Activated CD4-positive, CD25-positive, alpha-beta regulatory T cell treated with anti-CD3 and anti-CD28 coated beads, Interleukin-2, amount 50 U/mL, for 16 hours (primary cell): ENCODE results near the gene ANP32A.

Source experiments
- DNase-seq: peaks from one replicate; pipeline ENCODE4 v3.0.0-alpha.2; 2020; ENCODE audit warnings: low read depth, low spot score

The ANP32A gene

DNA sequence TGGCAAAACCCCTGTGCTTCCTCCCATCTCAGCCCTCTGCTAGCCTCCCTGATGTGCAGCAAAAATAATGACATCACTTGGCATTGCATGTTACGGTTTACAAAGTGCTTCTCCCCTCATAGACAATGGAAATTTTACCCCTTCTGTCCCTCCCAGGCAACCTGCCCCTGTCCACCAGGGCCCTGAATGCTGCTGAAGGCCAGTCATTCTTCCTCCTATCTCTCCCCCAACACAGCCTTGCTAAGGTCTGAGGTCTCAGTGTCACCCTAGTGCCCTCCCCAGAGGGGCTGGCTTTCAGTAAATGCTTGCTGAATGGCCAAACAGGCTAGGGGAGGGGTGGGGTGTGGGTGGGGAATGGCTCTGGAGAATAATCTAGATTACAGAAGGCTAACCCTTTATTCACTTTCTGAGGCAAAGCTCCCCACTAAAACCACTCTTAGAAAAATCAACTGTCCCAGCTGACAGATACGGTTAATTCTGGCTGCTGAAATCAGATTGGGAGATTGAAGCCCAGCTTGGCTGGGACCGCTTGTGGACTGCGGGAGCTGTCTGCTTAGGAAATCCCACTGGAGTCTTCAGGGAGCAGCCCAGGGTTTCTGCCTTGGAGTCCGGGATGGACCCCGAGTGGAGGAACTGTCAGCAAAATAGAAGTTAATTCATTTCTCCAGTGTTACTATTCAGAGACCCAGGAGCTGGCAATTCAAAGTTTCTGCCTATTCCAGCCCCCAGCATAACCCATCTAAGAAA is 22.9 kb downstream of the ANP32A start:
- no peak for DNase-seq

DNA sequence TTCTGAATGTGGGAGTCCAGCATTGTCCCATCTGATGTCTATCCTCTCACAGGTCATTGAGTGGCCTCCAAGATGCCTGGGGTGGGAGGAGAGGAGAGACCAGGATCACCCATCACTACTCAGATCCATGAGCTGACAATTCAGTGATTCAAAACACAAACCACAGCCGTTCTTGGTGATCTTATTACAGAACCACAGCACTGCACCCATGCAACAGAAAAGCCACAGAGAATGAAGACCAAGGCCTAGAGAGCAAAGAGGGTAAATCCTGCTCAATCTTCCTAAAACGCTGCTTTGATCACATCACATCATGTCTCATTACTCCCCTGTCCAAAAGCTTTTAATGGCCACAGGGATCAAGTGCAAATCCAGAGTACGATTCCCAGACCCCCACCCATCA is 23.5 kb downstream of the ANP32A start:
- DNase-seq, result no peak

DNA sequence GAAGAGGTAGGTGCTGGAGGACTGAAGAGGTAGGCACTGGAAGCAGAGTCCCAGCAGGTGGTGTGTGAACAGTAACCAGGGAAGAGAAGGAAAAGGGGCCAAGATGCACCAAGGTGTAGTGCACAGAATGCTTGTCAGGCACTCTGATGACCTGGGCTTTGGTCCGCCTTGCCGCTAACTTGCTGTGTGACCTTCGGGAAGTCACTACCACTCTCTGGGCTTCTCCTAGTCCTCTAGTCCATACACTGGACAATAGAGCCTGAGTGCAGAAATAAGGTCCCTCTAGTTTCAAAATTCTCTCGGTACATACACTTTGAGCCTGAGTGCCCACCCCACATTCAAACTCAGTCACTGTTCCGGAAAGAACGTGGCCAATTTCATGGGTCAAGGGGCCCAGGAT is 24.1 kb downstream of the ANP32A start:
- DNase-seq, result no peak

DNA sequence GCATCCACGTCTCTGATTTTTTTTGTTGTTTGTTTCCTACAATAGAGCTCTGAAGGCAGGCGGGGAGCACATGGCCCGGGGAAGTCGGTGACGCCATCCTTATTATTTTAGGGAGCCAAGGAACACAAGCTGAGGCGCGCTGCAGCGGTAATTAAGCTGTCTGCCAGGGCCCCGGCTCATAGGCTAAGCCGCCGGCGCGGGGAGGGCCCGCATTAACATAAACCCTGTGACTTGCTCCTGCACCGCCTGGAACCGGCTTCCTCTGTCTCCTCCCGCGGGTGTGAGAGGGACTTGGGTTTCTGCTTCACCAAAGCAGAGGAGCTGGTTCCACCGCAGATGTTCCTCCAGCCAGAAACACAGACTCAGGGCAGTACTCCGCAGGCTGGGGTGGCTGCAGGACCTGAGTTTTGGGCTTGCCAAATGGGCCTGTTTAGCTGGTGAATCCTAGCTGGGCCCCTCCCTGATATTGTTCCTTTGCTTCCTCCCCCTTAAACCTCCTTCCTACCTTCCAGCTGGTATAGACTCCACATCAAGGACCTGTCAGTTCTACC is 25.3 kb downstream of the ANP32A start:
- no peak for DNase-seq

DNA sequence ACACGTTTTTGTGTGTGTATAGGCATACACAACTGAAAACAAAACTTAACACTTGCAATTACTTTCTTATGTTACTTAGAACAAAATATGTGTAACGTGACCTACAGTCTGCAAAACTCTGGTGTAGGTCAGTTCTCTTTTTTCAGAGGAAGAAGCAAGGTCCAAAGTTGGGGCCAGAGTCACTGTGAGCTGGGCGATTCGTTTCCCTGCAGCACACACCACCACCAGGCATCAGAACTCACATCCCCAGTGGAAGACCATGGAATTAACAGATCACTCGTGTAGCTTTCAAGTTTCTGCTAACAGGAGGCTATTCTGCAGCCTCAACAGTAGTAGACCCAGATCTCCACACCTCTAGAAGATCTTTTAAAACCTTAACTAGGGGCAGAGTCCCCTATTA is 25.8 kb downstream of the ANP32A start:
- no peak for DNase-seq

DNA sequence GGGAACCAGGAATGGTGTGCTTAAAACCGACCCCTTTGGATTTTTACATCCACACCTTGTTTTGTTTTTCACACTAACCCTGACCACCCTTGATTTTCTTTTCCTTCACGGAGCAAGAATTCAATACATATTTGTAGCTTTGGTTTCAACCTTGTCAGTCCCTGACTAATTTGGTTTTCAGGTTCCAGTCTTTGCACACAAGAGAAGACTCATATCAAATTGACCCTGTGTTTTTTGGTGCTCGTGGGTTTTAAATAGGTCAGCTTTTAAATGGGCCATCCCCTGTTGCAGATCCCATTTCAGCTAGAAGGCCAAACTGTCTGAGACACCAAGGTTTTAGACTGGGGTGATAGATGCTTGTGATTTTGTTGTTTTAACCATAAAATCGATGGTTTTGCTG is 26.4 kb downstream of the ANP32A start:
- DNase-seq, result no peak

DNA sequence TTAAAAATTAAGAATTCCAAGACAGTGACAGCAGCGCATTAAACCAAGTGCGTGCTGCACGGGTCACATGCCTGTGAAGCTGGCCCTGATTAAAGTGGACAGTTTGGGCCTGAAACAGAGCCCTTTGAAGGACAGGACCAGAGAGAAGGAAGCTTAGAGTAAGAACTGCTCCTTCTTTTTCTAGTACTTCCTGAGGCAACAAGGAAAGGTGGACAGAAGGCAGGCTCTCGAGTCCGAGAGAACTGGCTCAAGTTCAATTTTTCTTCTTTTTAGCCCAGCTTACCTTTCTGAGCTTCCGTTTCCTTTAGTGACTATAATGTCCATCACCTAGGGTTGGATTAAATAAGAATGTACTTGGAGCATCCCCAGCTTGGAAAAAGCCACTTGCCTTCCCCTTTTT is 26.9 kb downstream of the ANP32A start:
- DNase-seq, result no peak

DNA sequence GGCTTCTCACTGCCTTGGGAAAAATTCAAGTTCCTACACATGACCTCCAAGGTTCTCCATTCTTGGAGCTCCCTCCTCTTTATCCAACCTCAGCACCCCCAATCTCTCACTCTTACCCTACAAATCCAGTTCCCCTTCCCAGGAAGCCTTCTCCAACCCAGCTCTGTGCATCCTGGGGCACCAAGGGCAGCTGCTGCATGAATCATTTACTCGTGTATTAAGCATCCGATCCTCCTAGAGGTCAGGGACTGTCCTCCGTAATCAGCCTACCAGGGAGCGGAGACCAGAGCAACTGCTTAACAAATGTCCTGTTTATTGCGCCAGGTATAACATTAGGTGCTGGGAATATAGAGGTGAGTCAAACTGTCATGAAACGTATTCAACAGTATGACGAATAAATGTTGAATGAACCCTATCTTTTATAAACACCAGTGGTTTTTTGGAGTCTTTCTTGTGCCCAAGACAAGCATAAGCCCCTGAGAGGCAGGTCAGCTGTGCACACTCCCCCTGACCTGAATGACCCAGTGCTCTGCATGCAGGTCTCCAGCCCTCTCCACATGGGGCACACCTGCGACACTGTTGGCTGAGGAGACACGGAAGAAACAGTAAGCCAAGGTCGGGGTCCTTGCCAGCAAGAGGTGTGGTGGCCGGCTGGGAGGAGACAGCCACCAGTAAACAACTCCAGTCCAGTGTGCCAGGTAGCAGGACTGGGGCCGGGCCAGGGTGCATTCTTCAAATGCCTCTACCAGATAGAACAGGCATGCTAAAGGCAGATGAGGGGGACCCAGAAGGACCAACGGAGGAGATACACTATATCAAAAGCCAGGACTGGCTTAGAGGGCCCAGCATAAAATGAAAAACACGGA is 27.6 kb downstream of the ANP32A start:
- DNase-seq, result no peak

DNA sequence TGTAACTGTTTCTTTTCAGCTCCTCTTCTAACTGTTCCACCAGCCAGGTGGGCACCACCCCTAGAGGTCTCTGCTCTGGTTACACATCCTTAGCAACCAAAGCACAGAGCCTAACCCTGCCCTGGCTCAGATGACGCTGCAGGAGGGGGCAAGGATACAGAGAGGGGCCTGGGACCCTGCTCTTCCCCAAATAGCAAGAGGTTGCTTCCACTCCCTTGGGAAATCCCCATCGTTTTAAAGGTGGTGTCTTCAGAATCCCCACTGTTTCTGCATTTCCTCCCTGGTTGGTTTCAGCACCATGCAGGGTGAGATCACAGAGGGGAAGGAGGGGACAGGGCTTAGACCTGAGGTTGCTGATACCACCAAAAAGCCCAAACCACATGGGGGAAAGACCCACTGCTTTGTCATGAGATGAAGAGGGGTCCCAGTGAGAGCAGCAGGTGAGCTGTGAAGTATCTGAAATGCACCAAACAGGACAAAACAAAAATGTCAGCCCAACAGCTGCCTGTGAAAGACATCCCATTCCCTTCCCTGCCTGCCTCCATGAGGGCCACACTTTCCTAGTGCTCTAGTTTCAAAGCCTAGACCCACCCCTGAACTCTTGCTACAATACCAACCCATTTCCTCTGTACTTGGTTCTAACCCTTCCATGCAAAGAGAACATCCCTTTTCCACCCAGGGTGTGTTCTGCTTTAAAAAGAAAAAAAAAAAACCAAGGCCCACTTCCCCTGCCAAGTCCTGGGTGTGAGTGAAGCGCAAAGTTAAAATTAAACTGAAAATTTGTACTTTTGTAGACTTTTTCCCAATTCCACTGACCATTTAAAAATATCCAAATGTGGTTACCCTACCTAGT is 29.0 kb downstream of the ANP32A start:
- no peak for DNase-seq

DNA sequence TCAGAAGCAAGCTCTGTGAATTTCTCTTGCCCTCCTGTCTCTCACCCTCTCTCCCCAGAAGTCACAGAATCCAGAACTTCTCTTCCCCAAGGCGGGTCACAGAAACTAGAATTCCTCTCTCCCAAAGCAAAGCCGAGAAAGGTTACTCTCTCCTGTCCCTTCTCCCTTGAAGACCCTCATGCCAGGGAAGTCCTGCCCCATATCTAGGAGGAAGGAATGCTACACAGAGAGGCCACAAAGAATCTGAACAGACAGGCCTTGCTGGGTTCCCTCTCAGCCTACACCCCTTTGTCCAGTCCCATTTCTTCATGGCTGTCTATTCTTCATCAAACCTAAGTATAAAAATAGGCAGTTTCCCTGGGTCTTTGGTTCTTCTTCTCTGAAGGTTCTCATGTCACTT is 29.8 kb downstream of the ANP32A start:
- DNase-seq, result no peak

DNA sequence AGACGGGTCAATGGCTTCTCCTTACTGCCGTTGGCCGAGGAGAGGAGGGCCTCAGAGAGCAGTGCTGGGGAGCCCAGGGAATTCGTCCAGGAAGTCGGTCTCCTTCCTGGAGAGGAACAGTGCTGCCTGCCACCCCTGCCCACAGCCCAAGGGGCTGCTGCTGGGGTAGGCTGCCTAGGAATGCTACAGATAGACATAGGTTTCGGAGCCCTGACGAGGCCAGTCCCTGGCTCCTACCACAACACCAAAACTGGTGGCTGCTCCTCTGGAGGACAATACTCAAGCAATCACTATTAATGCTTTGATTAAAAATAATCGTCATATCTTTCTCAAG is 30.5 kb downstream of the ANP32A start:
- DNase-seq, result no peak

DNA sequence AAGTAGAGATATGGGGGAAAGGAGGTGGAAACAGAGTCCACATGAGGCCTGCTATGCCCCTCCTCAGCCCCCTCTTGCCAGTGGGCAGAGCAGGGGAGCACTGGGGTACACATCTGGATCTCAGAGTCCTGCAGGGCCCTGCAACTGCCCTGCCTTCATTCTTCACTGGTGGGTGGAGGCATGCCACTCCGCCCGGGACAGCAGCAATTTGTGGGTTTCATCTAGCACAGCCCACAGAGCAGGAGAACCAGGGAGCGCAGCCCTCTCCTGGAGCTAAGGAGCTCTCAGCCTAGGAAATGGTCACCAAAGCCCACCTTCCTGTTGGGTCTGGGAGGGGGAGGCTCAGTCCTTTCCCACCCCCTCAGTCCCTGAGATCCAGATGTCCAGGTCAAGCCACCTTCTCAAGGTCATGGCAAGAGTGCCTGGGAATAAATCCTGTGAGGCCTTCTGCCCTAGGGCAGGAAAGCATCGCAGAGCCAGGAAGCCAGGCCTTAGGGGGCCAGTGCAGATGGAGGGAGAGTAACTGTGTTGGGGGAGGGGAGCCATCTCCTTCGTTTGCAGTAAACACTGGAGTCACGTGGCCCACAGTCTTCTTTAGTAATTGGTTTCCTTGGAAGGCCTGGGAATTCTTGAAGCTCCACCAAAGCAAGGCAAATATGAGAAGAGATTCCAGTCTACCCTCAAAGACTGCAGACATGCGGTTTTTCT is 31.0 kb downstream of the ANP32A start:
- DNase-seq, result no peak

DNA sequence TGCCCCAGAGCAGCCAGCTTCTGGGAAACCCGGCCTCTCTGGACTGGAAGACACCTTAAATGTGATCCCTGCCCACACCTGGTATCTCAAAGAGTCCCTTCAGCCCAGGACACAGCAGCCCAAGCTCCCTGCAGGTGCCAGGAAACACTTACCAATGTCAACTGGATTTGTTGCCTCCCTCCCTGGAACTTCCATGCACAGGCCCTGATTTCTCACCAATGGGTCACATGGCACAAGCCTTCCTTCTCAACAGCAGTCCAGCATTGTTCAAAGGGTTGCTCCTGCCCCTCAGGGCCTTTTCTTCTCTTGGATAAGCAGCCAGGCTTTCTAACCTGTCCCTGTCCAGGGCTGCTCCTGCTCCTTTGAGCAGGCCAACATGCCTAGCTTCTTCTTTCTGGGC is 31.6 kb downstream of the ANP32A start:
- DNase-seq, result no peak

DNA sequence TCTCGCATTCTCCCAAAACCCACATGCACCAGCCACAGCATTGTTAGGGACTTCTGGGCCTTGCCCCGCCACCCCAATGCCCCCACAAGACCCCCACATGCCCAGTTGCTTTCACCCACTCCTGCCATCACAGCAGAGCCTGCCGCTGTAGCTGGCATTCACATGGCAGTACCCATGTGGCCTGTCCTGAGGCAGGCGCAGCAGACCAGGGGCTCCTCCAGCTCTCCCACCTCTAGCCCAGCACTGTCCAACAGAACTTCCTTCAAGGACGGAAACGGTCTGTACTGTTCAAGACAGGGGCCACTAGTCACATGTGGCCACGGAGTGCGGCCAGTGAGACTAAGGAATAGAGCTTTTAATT is 32.5 kb downstream of the ANP32A start:
- DNase-seq, result no peak

DNA sequence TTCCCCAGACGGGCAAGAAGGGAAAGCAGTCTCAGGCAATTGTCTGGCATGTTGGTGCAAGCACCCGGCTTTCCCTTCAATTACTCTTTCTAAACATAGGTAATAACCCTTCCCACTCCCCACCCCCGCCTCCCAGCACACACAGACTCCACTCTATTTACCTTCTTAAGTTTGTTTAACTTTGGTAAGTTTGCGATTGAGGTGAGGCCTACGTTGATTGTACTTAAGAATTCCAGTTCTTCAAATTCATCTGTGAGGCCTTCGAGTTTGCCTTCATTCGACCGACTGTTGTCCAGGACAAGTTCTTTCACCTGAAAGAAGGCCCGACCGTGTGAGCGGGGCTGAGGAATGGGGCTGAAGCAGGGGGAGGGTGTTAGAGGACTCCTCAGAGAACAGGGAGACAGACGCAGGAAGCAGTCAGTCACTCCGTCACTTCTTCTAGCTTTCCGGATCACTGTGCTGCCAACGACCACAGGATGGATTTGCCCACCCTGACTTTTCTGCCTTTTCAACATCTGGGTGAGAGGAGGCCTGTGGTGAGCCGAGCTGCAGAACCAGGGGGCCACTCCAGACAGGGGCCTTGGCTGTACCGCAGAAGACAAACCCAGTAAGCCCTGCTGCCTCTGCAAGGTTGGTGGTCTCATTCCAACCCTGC is 33.0 kb downstream of the ANP32A start:
- no peak for DNase-seq

DNA sequence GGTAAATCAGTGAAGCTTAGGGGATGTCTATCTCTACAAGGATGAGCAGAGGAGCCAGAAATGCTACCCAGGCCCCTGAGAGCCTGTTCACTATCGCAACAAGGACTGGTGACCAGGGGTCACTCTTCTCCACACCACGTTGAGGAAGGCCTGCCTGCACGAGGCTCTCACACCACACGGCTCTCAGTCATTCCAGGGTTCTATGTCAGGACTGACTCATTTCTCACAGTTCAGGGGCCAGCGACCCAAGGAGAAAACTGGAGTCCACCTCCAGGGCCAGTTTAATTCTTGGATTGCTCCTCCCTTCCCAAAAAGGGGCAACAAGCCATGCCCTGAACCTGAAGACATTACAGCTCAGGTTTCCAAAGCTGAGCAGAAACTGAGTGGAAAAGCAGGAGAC is 33.9 kb downstream of the ANP32A start:
- no peak for DNase-seq

DNA sequence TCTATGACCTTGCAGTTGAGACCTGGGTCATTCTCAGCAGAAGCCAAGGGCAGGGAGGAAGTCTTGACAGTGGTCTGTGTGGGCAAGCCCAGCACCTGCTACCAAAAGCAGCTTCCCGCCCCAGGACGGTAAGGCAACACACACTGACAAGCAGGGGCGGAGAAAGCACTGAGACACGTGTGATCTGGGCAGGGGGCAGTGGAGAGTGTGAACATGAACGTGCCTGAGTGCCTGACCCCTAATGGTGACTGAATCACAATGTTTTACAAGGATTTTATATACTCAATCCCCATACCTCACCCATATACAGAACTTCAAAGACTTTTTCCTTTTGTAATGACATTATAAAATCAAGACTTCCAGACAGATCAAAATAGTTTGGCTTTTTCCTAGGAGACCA is 35.2 kb downstream of the ANP32A start:
- no peak for DNase-seq

DNA sequence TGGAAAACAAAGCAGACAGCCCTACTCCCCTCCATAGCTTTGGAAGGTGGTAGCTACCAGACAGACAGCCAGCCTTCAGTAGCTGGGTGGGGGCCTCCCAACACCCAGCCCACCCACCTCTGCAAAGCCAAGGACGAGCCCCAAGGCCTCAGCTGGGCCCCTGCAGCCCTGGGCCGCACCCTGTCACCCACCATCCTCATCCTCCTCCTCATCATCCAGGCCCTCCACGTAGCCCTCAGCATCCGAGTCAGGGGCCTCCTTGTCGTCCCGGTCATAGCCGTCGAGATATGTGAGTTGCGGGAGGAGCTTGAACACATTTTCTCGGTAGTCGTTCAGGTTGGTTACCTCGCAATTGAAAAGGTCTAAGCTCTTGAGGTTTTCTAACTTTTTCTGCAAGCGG is 36.5 kb downstream of the ANP32A start:
- DNase-seq, result no peak

DNA sequence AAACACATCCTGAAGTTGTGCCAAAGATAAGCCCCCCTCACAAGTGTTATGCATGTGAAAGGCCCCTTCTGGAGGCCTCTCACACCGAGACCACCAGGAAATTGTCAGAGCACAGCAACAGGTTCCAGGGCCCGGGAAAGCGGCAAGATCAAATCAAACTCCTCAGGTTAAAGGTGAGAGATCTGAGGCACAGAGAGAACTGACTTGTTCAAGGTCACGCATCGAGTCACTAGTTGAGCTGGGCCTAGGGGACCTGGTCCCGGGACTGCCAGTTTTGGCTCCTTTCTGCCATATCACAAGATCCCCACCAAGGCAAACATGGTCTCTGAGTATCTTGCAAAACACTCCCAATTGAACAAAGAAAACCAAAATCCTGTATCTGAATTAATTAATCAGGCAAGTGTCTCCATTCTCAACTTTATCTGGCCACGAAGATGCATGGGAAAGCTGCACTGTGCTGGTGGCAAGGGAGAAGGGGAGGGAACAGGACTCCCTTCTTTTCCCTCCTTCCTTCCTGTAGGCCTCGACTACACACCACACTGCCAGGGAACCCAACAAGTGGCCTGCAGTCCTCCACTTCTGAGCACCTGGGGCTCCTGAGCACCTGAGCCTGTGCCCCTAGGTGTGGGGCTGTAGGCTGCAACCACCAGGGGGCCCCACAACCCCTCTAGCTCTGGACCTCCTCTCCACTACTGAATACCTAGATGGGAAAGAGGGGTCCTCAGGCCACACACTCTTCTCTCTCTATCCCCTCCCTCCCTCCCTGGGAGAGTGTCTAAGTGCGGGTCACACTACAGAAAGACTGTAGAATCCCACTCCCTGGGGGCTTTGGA is 37.3 kb downstream of the ANP32A start:
- peak; percentile 30 for DNase-seq

DNA sequence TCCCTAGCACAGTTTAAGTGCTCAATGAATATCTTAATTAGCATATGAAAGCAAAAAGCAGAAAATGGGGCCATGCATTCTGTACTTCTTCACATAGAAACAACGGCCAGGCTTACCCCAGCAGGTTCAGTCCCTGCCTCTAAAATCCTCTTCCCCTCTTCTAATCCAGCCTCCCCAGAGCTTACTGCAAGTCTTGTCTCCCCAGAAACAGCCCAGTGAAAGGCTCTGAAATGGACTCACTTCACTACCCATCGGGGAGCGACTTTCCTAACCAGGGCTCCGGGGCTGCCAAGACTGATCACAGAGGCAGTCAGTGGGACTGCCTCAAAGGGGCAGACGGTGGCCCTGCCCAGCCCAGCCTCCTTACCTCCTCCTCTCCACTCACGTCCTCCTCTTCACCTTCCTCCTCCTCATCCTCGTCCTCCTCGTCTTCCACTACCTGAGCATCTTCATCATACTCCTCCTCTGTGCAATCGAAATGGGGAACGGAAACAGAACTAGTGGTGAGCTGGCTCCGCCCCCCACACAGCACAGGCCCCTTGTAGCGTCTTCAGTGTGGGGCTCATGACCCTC is 38.0 kb downstream of the ANP32A start:
- DNase-seq, result no peak
